Measurements from ENCODE around the gene LONP2.
"Not testable (repeated sequence)": the region's sequence is repeated elsewhere in the genome, so short reads cannot be mapped to it uniquely, and the experiment has no call there.

LONP2 gene

DNA sequence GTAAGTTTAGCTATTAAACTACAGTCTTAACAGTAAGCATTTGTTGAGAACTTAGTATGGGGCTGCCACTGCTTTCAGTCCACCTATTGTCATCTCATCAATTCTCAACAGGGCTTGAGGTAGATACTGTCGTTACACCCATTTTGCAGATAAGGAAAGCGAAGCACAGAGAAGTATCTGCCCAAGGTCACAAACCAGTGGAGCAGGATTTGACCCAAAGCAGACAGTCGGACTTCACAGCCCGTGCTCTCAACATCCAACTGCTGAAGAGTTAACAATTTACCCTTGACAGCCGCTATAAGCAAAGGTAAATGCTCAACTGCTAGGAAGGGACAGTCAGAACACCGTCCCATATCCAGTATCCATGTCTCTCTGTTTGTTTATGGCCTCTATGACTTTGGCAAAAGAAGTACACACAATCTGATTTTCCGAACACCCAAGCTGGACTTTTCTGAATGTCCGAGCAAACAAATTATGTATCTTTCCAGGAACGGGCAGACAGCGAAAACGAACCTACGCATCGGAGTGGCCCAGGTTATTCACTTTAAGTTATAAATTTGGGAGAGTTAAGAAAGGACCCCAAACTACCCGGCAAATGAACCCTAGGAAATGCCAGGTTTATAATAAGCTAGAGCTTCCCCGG, 139.9 kb downstream of the LONP2 start:
- DNase-seq (ENCODE audit: insufficient read length, low spot score) = no peak

DNA sequence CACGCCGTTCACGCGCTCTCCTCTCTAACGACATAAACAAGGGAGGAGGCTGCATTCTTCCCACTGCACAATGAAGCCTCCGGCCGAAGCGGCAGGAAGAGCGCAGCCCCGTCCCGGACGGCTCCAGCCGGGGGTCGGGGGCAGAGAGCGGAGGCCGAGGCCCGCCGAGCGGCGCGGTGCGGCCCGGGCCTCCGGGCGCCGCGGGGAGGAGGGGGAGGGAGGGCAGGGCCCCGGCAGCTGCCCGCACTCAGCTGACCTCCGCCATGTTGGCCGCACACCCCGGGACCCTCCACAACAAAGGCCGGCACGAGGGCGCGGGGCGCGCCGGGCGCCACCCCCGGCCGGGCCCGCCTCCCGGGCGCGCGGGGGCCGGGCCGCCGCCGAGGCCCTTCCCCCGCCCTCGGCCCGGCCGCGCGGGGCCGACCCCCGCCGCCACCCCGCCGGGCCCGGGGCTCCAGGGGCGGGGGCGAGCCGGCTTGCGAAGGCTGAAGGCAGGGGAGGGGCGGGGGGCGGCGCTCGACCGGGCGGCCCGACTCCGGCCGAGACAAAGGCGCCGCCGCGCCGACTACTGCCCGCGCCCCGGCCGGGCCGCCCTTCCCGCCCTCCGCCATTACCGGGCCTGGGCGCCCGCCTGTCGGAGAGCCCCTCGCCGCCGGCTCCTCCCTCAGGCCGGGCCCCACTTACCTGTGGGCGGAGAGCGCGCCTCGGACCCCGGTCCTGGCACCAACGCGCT, 140.6 kb downstream of the LONP2 start:
- FAIRE-seq (no peak), DNase-seq (ENCODE audit: insufficient read length, low spot score) (peak; percentile 46)

More for the DNA sequence above, 139.9 kb downstream of the LONP2 start:
- no peak for FAIRE-seq

- no peak for FAIRE-seq
- DNase-seq (ENCODE audit: insufficient read length, low spot score) = peak; percentile 77
These were observed 141.4 kb downstream of the LONP2 start, which contains the start of gene SIAH1 for GRCh38 chr16:48385253-48386150. Gene SIAH1, minus strand, starts transcription at chr16:48385413. Its CDS starts 22,985 bp downstream, at chr16:48362428.

DNA sequence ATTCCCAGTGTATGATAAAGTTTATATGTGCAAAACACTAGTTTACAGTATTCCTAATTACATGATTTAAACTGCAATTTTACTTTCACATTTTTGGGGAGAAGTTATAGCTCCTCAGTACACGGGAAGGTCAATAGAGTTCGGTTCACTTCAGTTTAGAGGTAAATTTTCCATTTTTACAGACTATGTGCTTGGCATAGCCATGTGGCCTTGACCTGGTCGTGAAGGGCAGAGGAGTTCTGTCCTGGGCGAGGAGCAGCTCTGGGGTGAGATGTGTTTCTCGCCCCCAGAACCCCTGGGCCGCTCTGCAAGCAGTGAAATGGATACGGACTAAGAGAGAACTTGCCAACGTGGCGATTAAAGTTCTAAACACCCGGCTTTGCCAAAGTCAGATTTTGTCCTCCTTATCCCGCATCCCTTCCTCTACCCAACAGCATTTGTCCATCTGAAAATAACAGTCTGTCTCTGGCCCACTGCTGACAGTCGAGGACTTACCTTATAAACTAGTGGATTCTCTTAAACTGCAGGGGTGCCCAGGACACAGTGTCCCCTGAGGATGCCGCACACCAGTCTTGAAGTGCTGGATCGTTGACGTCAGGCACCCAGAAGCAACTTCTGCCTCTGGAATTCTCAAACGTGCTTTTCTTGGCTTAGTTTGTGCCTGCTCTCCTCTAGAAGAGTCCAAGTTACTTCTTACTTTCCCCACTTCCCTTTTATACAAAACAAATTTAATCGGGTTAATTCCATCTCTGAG, 142.6 kb downstream of the LONP2 start:
- DNase-seq (ENCODE audit: insufficient read length, low spot score) (no peak), FAIRE-seq (no peak)

- DNase-seq (ENCODE audit: insufficient read length, low spot score) (no peak), FAIRE-seq (no peak)
These were observed 148.3 kb downstream of the LONP2 start for GRCh38 chr16:48392407-48392806.

GRCh38 chr16:48393485-48394354, 149.6 kb downstream of the LONP2 start:
- FAIRE-seq = no peak
- no peak for DNase-seq (ENCODE audit: insufficient read length, low spot score)

DNA sequence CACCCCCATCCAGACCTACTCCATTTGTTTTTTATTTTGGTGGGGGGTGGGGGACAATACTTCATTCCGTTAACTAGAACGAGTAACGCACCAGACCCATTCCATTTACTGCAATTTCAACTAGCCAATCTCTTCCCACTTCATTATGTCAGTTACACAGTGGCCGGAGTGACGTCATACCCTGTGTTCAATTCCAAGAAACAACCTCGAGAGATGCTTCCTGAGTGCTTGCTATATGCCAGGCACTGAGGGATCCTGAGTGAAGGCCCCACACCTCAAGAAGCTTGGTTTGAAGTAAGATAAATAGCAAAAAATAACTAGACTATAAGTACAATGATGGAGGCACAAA, 150.2 kb downstream of the LONP2 start:
- DNase-seq (ENCODE audit: insufficient read length, low spot score) (no peak), FAIRE-seq (no peak)

DNA sequence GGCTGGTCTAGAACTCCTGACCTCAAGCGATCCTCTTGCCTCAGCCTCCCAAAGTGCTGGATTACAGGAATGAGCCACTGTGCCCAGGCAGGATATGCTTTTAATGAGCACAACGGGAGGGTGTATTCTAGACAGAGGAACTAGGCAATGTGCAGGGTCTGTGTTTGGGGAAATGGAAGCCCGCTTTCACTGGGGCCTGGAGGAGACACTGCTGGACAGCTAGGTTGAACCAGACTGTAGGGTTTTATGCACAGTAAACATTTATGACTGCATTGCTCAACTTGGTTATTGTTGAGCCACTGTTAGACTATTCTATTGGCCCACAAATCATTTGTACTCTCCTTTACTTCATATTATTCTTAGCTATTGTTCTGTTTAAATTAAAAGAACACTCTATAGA, 151.3 kb downstream of the LONP2 start:
- DNase-seq (ENCODE audit: insufficient read length, low spot score) = no peak
- no peak for FAIRE-seq

GRCh38 chr16:48402547-48402946, 158.4 kb downstream of the LONP2 start:
- DNase-seq (ENCODE audit: insufficient read length, low spot score); FAIRE-seq: not testable (repeated sequence)

DNA sequence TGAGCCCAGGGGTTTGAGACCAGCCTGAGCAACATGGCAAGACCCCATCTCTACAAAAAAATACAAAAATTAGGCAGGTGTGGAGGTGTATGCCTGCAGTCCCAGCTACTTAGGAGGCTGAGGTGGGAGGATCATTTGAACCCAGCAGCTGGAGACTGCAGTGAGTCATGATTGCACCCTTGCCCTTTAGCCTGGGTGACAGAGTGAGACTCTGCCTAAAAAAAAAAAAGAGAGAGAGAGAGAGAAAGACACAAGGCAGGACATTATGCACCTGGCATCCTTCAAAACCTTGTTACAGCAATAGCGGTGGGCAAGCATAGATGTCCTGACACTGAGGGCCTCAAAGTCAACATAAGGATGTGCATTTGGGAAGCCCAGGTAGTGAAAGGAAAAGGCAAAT, 161.1 kb downstream of the LONP2 start:
- DNase-seq (ENCODE audit: insufficient read length, low spot score) = no peak
- no peak for FAIRE-seq

- DNase-seq (ENCODE audit: insufficient read length, low spot score) = no peak
- no peak for FAIRE-seq
These were observed 161.8 kb downstream of the LONP2 start for GRCh38 chr16:48405907-48406306.
